Right forelimb (tissue), 1 donor: ENCODE measurements around the gene HOXD10.

ENCODE experiments used
- DNase-seq: peaks from one replicate; pipeline ENCODE4 v3.0.0-alpha.2; 2018

Gene HOXD10

DNA sequence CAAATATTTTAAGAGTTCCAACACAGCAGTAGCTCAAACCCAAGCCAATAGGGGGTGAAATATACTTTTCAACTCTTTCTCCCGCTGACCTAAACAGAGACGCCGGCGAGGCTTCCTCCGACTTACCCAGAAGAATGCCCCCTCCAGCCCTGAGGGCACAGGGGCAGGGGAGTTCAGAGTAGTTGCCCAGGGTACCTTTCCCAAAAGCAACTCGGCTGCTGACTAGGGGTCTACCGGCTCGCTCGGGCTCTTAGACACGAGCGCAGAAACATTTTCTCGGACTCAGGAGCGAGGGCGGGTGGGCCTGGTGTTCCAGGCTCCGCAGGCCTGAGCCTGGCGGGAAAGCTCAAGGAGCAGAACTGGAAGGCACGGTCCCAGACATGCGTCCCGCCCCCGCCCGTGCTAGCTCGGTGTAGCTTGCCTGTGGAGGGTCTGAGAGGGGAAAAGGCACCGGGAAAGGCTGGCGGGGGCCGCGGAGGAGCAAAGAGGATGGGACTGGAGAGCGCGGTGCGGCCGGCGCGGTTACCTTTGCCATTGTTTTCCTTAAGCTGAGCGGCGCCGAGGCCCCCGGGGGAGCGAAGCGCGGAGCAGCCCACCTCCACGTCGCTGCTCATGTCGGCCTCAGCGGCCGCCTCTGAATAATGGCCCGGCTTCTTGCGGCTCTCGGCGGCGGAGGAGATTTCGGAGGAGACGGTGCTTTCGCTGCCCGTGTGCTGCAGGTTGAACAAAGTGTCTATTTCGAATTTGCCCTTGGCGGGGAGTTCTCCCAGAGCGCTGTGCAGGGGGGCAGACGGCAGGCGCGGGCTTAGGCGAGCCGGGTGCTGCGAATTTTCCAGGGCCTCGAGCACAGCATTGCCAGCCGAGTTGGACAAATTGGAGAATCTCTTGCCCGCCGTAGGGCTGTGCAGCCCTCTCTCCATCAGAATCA, 33.5 kb upstream of the HOXD10 start:
- DNase-seq: peak; percentile 55

DNA sequence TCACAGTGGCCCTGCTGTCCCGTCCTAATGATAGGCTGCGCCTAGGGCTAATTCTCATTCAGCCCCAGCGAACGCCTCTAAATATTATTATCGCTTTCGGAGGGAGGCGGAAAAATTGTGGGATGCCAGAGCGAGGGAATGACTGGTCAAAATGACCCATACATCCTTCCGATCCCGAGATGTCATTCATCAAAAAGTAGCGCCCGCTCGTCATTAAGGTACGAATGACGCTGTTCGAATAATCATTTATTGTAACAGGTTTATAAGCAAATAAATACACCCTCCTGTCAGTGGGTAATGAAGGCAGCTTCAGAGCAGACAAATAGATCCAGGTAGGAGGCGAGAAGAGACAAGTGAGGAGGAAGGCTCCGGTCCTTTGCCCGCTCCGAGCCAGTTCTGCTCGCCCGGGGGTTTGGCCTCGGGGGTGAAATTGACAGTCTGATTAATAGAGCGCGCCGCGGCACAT, 32.7 kb upstream of the HOXD10 start, which contains the start of gene EVX2:
EVX2 (minus strand) TSS at position 167 of the 466 bp plus-strand sequence. CDS start 186 bp downstream, outside the sequence.
- peak; percentile 57 for DNase-seq

DNA sequence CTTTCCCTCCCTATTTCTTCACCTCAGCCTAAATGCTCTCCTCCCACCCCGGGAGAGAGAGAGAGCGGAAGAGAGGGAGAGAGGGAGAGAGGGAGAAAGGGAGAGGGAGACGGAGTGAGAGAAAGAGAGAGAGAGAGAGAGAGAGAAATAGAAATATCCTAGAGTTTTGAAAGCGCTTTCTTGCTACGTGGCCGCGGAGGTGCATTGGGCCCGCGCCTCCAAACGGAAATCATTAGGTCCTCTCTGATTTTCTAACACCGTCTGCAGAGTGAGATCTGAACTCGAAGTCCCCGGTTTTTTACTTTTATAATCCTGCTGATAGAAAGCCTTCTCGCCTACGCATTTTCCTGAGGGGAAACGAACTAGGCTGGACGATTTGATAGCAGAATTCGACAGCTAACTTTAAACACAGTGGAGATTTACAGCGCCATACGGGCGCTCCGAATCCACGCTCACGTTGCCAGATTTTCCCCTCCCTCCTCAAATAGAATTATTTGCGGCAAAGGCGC, 31.9 kb upstream of the HOXD10 start:
- peak; percentile 60 for DNase-seq

DNA sequence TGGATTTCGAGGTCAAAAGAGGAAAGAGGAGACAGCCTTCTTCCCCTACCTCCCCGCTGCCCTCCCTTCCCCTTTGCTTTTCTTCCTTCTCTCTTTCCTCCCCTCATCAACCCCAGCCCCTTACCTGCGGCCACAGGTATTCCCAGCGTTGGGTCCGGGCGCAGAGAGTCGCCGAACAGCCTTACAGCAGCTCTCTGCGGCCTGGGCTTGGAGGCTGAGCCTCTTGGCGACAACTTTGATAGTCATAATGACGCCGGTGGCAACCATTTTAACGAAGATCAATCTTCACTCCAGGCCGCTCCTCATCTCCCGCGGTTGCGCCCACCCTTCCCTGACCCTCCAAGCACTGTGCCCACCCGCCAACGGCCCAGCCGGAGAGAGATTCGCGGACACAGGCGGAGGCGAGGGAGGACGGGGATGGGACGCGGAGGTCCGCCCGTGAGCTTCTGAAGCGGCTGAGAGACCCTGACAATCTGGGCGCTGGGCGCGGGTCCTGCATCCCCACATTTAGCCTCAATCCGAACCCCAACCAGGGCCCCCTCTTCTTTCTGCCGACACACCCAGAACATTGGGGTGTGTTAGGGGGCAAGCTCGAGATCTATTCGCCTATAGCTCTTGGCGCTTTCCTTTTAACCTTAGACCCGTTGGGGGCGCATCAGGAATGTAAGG, 31.3 kb upstream of the HOXD10 start:
- DNase-seq: peak; percentile 46

DNA sequence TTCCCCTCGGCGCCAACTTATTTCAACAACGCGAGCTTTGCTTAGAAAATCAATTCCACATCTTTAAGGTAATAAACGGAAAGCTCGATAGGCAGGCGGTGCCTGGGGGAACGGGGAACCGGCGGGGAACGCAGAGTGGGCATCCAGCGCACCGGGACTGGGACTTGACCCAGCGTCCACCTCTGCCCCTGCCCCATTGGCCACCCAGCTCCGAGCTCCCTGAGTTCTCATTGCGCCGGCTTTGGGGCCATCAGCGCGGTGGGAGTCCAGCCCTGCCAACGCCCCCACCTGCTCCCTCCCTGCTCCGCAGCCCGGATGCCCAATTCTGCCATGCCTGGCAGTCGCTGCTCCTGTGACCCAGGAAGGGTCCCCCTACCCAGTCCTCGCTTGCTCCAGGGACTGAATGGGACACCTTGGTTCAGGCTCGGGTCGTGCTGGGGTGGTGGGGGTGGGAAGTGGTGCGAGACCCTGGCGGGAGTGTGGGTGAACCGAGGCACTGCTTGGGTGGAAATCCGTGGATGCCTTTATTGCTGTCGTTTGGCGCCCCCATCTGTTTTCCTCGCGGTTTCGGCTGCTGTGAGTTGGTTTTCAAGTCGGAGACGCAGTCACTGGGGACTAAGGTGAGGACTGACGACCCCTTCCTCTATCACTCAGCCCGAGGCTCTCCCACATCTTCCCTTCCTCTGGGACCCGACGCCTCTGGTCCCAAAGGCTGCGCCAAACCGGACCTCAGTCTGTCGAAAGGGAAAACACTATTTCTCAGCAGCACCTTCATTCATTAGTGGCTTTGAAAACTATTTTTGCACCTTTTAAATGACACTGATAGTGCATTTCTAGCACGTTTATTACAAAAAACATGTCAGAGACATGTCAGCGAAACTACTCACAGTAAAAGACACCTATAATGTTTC, 30.5 kb upstream of the HOXD10 start:
- DNase-seq: peak; percentile 71

DNA sequence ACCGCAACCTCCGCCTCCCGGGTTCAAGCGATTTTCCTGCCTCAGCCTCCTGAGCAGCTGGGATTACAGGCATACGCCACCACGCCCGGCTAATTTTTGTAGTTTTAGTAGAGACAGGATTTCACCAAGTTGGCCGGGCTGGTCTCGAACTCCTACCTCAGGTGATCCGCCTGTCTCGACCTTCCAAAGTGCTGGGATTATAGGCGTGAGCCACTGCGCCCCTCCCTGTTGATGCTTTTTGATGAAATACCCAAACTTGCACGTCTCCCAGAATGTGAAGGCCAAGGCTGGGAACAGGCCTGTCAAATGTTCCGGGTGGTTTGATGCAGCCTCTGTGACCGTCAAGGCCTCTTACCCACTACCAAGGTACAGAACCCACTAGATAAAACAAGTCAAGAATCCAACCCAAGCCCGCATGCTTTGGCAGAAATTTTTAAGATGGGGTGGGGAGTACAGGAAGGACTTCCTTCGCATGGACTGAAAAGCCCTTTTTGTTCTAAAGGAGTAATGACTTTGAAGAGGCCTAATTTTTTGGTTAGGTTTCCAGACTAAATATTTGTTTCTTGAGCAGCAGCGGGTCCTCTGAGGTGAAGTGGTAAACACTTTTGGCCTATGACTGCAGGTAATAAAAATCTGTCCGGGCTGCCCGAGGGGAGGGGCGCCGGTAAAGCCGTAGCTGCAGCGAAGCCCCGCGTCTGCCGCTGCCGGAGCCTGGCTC, 29.1 kb upstream of the HOXD10 start:
- peak; percentile 42 for DNase-seq

DNA sequence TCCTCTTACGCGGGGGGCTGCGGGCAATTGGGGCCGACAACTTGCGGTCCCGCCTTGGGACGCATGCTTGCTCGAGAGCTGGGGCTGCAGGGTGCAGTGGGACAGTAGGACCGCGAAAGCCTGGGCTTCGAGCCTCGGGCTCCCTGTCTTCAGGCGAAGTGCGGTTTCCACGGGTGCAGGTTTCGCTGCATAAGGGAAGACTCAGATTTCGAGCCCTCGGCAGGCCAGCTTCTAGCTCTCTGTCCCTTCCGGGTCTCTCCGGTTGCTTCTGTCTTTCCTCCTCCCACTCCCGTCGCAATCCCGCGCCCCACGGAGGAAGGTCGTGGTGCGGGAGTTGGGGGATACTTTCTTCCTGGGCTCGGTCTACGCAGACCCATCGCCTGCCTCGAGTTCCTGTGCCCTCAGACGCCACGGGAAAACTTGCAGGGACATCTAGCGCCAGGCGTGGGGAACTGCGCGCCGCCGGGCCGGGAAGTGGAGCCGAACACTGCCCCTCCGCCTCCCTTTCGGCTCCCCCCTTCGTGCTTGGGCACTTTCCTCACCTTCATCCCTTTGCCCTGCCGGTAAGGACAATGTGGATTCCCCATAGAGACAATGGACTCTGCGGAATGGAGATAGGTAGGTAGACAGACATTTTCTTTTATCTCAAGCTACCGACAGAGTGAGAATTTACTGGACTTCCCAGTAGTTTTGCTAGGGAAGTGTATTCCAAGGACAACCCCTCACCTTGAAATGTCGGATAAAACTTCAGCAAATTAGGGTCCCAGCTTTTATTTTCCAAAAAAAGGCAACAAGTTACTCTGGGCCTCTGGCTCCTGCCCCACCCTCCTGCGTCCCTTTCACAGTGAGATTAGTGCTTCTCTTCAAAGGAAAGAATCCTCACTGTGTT, 28.3 kb upstream of the HOXD10 start:
- DNase-seq: peak; percentile 86

DNA sequence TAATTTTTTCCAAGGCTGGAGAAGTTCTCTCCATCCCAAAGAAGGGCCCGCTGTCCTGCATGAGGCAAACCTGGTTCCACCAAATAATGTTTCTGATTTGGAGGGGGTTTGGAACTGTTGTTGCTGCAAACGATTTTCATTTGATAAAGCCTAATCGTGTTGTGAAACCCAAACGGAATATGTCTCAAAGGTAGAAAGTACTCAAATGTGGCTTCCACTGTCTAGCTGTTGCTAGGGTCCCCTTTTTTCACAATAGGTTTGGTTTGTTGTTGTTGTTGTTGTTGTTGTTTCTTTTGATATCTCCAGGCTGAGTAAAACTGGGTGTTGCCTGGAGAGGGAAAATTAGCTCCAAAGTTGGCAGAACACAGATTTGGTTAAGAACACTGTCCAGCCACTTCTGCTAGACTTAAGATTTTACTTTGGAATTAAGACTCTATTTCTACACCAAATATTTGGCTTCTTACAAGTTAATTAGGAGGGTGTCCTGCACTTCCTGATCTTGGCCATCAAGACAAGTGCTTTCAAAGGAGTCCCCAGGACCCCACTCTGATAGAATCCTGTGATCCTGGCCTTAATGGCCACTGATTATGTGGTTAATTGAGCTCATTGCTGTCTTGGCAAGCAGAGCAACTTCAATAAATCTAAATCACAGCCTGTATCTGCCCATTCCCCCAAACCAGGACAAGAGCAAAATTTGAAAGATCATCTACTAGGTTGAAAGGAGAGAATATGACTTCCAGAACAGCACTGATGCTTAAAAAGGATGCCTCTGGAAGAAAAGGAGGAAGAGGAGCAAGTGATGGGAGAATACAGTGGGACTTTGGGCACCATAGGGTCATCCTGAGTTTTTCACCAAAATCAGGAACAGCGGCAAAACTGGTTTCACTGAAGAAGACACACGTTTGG, 27.4 kb upstream of the HOXD10 start:
- DNase-seq: peak; percentile 44

DNA sequence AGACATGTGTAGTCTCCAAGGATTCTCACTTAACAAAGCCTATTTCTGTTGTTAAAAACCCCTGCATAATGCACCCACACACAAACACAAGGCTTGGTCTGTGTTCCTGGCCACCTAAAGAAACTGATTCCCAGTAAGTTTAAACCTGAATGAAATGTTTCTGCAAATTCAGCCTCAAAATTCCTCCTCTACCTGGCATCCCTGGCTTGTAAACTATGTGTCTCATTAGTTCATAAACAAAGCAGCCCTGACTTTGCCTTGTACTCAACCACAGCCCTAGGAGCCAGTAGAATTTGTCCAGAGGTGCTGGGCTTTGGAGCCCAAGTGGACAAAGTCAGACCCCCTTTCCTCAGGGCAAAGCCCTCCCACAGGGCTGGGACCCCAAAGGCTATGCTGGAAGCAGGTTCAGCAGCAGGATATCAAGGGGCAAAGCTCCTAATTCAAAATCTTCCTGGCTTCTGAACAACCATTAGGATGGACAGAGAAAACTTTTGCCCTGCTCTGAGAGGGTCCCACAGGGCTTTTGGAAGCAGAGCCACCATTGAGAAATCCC, 26.7 kb upstream of the HOXD10 start:
- DNase-seq: no peak

DNA sequence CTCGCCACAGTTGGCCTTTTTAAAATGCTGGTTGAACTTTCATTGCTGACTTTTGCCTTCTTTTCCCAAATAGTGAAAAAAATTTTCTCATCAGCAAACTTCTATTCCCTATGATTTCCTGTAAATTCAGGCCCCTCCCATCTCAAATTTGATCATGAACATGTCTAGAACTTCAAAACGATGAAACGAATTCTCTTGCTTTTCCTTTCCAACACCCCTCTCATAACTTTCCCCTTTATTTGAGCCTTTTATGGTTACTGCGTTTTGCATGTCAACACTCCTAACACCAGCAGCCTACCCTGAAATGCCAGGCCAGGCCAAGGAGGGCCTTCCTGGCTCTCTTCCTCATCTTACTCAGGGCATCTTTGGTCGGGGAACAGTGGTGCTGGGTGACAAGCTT, 25.7 kb upstream of the HOXD10 start:
- no peak for DNase-seq

DNA sequence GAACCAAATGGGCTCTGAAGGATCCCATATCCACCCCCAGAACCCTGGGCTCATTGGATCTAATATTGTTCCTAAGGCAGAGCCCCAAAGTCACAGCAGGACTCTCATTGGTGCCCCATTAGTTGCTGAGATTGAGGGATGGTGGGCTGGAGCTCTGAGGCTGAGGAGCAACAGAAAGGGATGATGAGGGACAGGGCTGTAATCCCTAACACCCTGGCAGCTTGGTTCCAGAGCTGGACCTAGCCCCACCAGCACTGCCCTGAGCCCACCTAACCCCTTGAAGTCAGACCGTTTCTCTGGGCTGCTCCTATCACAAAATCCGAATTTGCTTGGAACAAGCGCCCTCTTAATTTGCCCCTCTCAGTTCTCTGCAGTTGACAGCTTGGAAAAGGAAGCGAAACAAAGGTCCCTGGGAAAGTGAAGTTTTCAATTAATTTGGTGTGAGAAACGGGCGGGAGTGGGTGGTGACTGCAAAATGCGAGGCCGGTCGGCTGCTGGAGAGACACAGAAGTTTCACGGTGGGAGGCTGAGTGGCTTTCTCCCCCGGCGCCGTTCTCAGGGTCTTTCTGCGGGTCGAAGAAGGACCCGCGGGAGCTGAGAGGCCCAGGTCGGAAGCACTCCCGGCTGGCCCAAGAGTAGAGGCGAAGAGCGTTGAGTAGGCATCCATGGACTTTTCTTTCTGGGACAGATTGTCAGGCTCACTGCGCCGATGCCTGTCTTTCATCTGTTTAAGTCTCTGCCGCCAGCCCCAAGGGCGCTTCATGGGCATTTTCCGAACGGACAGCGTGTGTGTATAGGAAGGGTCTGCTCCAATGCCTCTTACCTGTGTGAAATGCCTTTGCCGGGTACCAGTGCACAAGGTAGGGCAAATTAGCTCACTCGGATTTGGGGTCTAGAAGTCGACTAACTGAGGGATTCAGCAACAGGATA, 25.0 kb upstream of the HOXD10 start:
- DNase-seq: peak; percentile 44

DNA sequence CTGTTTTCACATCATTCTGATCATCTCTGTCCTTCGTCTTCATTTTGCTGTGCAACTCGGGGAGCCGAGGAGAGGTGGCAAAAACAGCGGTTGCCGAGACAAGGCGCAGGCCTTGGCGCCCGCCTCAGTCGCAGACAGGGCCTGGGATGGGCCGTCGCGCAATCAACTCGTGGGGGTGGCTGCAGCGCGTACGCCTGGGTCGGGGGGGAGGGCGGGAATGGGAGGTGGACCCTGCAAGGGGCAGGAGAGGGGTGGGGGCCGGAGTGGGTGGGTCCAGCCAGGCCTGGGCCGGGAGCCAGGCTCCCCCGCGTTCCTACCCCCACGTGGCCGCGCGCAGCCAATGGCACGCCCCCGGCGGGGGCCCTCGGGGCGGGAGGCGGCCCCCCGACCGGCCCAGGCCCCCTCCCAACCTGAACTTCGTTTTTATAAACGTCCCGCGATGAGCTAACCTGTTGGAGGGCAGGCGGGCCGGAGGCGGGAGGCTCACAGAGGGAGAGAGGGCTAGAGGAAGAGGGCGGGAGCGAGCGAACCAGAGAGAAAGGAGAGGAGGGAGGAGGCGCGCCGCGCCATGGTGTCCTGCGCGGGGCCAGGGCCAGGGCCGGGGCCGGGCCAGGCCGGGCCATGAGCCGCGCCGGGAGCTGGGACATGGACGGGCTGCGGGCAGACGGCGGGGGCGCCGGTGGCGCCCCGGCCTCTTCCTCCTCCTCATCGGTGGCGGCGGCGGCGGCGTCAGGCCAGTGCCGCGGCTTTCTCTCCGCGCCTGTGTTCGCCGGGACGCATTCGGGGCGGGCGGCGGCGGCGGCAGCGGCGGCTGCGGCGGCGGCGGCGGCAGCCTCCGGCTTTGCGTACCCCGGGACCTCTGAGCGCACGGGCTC, 24.1 kb upstream of the HOXD10 start, which contains the start of gene HOXD13:
HOXD13 (plus strand) TSS at position 452 of the 875 bp plus-strand sequence; CDS start at position 622, 170 bp downstream.
- DNase-seq: peak; percentile 76

DNA sequence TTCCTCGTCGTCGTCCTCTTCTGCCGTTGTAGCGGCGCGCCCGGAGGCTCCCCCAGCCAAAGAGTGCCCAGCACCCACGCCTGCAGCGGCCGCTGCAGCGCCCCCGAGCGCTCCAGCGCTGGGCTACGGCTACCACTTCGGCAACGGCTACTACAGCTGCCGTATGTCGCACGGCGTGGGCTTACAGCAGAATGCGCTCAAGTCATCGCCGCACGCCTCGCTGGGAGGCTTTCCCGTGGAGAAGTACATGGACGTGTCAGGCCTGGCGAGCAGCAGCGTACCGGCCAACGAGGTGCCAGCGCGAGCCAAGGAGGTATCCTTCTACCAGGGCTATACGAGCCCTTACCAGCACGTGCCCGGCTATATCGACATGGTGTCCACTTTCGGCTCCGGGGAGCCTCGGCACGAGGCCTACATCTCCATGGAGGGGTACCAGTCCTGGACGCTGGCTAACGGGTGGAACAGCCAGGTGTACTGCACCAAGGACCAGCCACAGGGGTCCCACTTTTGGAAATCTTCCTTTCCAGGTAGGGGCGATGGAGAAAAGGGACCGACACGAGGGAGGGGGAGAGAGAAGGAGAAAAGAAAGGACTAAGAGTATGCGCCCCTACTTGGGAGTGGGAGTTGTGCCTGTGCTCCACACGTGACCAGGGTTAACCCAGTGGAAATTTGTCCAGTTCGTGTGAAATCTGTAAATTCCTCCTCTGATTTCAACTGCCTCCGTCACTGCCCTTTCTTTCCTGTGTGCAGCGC, 23.3 kb upstream of the HOXD10 start:
- DNase-seq: peak; percentile 62

DNA sequence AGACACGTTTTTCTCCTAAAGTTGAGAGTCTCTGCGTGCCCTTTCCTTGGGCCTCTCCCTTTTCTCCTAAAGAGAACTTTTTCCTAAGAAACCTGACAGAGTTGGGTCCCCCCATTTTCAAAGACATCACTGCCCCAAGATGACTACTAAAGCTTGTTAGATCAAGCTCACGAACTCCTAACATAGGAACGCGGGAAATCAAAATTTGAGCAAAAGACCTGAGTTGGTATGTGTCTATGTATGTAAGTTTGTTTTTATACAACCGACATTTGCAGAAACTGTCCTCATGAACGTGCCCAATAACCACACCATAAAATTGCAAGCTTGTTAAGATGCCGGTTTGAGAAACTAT, 22.7 kb upstream of the HOXD10 start:
- no peak for DNase-seq

DNA sequence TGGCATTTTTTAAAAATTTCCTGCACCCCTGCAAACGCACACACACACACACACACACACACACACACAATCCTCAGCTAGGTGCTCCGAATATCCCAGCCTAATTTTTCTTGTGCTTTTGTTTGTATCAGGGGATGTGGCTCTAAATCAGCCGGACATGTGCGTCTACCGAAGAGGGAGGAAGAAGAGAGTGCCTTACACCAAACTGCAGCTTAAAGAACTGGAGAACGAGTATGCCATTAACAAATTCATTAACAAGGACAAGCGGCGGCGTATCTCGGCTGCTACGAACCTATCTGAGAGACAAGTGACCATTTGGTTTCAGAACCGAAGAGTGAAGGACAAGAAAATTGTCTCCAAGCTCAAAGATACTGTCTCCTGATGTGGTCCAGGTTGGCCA, 22.2 kb upstream of the HOXD10 start:
- DNase-seq: no peak

DNA sequence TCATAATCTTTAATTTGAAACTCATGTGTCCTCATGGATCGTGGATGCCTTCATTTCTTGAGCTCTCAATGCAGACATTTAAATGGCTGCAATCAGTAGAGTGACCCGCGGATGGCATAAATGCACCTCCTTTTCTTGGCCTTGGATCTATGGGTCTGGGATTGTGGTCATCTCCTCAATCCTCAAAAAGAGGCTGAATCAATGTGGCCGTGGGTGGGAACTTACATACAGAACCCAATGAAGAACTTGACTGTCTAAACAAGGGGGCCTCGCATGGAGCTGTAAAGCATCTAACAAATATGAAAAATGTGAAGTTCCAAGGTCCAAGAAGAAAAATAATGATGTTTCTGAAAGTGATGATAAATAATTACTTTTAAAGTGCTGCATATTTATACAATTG, 21.2 kb upstream of the HOXD10 start:
- no peak for DNase-seq
